AG04449 (cell line): ENCODE measurements around the gene ZSCAN31.
"Not testable (repeated sequence)": the region's sequence is repeated elsewhere in the genome, so short reads cannot be mapped to it uniquely, and the experiment has no call there.

Experiments
- CTCF ChIA-PET: fragments of 350-600 bp; formaldehyde crosslinking; extraction: SDS; loops from one replicate; lab custom pipeline; 2021; ENCODE audit warnings: antibody characterized with exemption; lab: Yijun Ruan, JAX
- POLR2A ChIA-PET: fragments of 400-600, 350-600 bp; formaldehyde crosslinking; extraction: SDS; loops from one replicate; lab custom pipeline; 2020; ENCODE audit warnings: antibody characterized with exemption, inconsistent platforms; lab: Yijun Ruan, JAX
- DNase-seq: peaks from one replicate; pipeline ENCODE4 v3.0.0-alpha.2; 2010; ENCODE audit warnings: low read depth, low spot score
- H3K4me3 ChIP-seq: 2 replicates; pipeline ENCODE4 v1.5.1; 2011; ENCODE audit warnings: low read depth, mild to moderate bottlenecking, control low read depth, low read length
- TF ChIP-seq, protein P1 (sequence below): IDR thresholded peaks from one replicate; pipeline ENCODE4 v1.5.1; 2011; ENCODE audit warnings: mild to moderate bottlenecking, moderate library complexity, low read length, control low read depth, inconsistent platforms; ENCODE audit not compliant: insufficient read depth; ENCODE audit errors: missing control alignments

Gene ZSCAN31

DNA sequence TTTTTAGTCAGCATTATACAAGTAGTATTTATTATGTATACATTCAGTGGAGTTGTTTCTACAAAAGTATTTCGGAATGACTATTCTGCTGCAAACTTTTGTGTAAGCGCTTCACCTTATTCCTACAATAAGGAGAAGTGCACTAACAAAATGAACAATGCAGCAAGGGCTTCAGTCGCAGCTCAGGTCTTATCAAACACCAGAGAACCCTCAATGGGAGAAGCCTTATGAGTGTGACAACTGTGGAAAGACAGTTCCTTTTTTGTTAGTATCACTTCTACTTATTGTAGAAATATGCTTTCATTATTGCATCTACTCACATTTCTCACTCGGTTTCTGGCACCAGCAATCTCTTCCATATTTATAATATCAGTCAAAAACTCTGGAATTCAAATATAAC lies 32.6 kb upstream of the ZSCAN31 start:
- DNase-seq: no peak
- no peak overlapping the region for H3K4me3 ChIP-seq
- ChIA-PET POLR2A (no interaction called here), CTCF (no interaction called here)
- TF ChIP-seq, protein P1, sequence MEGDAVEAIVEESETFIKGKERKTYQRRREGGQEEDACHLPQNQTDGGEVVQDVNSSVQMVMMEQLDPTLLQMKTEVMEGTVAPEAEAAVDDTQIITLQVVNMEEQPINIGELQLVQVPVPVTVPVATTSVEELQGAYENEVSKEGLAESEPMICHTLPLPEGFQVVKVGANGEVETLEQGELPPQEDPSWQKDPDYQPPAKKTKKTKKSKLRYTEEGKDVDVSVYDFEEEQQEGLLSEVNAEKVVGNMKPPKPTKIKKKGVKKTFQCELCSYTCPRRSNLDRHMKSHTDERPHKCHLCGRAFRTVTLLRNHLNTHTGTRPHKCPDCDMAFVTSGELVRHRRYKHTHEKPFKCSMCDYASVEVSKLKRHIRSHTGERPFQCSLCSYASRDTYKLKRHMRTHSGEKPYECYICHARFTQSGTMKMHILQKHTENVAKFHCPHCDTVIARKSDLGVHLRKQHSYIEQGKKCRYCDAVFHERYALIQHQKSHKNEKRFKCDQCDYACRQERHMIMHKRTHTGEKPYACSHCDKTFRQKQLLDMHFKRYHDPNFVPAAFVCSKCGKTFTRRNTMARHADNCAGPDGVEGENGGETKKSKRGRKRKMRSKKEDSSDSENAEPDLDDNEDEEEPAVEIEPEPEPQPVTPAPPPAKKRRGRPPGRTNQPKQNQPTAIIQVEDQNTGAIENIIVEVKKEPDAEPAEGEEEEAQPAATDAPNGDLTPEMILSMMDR: no peak

DNA sequence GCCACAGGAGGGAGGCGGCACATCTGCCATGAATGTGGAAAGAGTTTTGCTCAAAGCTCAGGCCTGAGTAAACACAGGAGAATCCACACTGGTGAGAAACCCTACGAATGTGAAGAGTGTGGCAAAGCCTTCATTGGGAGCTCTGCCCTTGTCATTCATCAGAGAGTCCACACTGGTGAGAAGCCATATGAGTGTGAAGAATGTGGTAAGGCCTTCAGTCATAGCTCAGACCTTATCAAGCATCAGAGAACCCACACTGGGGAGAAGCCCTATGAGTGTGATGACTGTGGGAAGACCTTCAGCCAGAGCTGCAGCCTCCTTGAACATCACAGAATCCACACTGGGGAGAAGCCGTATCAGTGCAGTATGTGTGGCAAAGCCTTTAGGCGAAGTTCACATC lies 29.6 kb upstream of the ZSCAN31 start:
- POLR2A ChIA-PET, DNase-seq, H3K4me3 ChIP-seq: not testable (repeated sequence)
- CTCF ChIA-PET: interaction anchor here (2.3 kb wide), 1 partner anchor 9 kb away, joined by 8 read pairs; no protein-coding TSS in a partner anchor

DNA sequence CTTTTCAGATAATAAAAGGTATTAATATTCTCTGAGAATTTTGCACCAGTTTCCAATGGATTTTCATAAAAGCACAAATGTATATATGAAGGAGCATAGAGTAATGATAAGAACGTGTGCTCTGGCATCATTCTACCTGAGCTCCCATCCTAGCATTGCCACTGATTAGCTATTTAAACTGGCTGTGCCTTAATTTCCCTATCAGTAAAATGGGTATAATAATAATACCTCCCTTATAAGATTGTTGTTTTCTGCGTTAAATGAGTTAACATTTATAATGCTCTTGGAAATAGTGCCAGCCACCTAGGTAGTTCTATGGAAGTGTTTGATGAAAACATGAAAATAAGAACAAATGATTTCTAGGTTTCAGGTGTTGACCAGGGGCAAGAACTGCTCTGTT lies 25.0 kb upstream of the ZSCAN31 start:
- no peak overlapping the region for H3K4me3 ChIP-seq
- POLR2A ChIA-PET: no interaction called here
- TF ChIP-seq, protein P1: no peak
- no peak for DNase-seq
- CTCF ChIA-PET: no interaction called here

DNA sequence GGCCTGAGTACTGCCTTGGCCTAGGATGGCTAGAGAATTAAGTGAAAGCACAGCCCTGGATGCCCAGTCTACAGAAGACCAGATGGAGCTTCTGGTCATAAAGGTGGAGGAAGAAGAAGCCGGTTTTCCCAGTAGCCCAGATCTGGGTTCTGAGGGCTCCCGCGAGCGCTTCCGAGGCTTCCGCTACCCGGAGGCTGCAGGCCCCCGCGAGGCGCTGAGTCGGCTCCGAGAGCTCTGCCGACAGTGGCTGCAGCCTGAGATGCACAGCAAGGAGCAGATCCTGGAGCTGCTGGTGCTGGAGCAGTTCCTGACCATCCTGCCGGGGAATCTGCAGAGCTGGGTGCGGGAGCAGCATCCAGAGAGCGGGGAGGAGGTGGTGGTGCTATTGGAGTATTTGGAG lies 23.6 kb upstream of the ZSCAN31 start:
- ChIA-PET CTCF (interaction anchor here (0.7 to 1.7 kb wide), 3 partner anchors 40 to 218 kb away, joined by 4 to 5 read pairs (median 4); partner anchors contain the start of gene ZSCAN12), POLR2A (interaction anchor here (0.6 kb wide), 1 partner anchor 255 kb away, joined by 3 read pairs; no protein-coding TSS in a partner anchor)
- not testable (repeated sequence) for DNase-seq, H3K4me3 ChIP-seq

DNA sequence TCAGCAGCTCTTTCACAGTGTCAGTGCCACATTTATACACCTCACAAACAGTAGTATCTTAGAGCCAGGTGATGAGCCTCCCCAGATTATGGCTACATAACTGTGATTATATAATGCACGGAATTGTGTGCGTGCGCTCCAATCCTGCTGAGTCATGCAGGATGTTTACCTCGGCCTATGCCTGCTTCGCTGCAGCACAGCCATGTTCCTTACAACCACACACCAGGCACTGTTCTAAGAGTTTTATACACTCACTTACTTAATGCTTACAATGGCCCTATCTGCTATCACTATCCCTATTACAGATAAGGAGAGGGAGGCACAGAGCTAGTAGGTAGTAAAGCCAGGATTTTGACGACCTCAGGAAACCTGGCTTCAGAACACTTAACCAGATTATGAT lies 21.1 kb upstream of the ZSCAN31 start:
- TF ChIP-seq, protein P1: no peak
- CTCF ChIA-PET: interaction anchor here (1.1 to 4.5 kb wide), 12 partner anchors 8 to 226 kb away, joined by 3 to 29 read pairs (median 12); partner anchors contain the start of genes ZKSCAN8 and ZSCAN31
- POLR2A ChIA-PET: interaction anchor here (1.3 kb wide), 1 partner anchor 90 kb away, joined by 3 read pairs; the partner anchor contains the start of gene ZSCAN26
- no peak for DNase-seq
- no peak overlapping the region for H3K4me3 ChIP-seq

DNA sequence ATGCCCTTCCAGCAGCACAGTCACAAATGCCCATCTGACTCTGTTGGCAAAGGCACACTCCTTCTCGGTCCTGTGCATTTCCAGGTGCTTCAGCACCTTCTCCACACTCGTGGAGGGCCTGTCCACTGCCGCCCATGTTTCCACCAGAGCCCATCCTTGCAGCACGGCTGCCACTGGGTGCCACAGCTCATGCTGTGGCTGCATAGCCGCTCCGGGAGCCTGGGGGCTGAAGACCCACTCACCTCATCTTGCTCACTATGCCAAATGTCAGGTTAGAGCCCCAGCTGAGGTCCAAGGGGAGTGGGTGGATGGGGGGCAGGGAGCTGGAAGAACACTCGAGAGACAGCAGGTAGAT lies 20.7 kb upstream of the ZSCAN31 start:
- TF ChIP-seq, protein P1: no peak
- ChIA-PET POLR2A (interaction anchor here (0.9 to 1.2 kb wide), 3 partner anchors 75 to 215 kb away, joined by 3 to 4 read pairs (median 4); partner anchors contain the start of genes PGBD1, ZKSCAN8 and ZSCAN26), CTCF (interaction anchor here (1.0 to 4.5 kb wide), 25 partner anchors 8 to 1196 kb away, joined by 3 to 29 read pairs (median 10); partner anchors contain the start of genes ZKSCAN4, ZKSCAN8, ZSCAN16 and ZSCAN26)
- H3K4me3 ChIP-seq: no peak overlapping the region
- DNase-seq: no peak

DNA sequence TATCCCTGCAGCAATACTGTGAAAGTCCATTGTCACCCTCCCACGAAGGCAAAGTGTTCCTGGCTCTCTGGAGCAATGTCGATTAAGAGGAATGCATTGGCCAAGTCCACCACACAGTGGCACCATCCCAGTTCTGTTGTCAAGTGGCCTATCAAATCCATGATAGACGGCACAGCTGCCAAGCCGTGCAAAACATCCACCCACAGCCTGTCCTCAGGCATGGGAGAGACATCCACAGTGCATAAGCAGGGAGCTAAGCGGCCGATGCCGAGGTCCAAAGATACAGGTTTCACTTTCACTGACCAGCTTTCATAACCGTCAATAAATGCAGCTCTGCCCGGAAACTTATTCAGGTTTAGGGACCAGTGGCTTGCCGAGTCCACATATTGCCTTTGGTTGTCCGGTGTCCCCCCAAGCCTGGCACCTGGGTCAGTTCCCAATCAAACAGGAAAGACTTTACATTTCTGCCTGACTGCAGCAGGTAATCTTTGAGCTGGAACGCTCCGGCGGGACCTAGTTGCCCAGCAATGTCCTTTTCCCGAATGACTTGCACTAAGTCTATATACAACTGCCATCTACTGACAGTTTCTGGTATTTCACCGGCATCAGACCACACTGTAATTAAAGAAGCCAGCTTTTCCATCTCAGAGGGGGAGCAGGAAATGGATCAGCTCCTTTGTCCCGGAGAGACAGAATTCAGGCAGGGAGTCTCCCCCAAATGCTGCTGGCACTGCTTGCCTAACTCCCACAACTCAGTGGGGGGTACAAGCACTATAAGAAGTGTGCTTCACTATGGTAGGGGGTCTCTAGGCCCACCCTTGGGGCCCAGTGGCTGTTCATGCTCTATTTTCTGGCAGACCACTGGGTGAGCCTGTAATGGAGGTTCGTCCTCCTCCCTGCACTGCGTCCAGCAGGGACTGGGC lies 20.1 kb upstream of the ZSCAN31 start:
- ChIA-PET CTCF (interaction anchor here (0.7 to 4.5 kb wide), 38 partner anchors 9 to 1195 kb away, joined by 3 to 29 read pairs (median 6); partner anchors contain the start of genes ZKSCAN4, ZKSCAN8, ZSCAN16 and ZSCAN26), POLR2A (interaction anchor here (0.8 to 1.2 kb wide), 5 partner anchors 21 to 214 kb away, joined by 3 to 5 read pairs (median 4); partner anchors contain the start of genes PGBD1, ZKSCAN8 and ZSCAN26)
- peak; percentile 42 for DNase-seq
- TF ChIP-seq, protein P1: peak; percentile 60
- H3K4me3 ChIP-seq: peak overlapping the region; percentile 74
